ENCODE results near the gene LTK. TPM values are rescaled to one million over a fixed set of nuclear protein-coding genes. Genes with fewer than 3 reads are reported as not detected.

The LTK gene
- total and polyA plus RNA-seq, 4 donors = 1.3 to 10.6 (median 6.0) TPM

DNA sequence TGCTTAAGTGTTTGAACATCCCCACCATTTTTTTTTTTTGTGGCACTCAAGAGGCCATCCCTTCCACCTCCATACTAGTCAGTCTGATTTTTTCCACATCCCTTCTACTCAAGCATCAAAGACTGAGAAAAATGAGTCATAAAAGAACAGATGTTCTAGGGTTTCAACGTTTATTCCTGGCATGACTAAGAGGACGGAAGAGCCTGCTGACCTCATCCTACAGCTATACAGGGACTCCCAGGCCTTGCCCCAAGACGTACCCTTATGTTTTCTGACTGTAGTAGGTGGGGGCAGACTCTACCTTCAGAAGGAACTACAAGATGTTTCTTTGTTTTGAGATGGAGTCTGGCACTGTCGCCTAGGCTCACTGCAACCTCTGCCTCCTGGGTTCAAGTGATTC is 23.3 kb downstream of the LTK start:
- WGBS, 2 donors = 45 to 49% methylated on average over 4 of the region's 4 CpGs
- ATAC-seq (ENCODE audit: insufficient read depth, low FRiP score) = no peak
- Histone ChIP-seq H3K27me3 (ENCODE audit: control insufficient read depth in 3 of 3, insufficient read depth in 3 of 3, low read length in 2 of 3) (peaks cover 0 to 16% (median 10%) of the 10 kb centered on the region in 3 donors), H3K9ac (ENCODE audit: insufficient read depth in 1 of 2, low read length in 2 of 2) (no peak overlapping the region), H3K4me1 (ENCODE audit: control insufficient read depth in 5 of 5, insufficient read depth in 5 of 5, low read length in 5 of 5) (peaks cover 0 to 21% (median 13%) of the 10 kb centered on the region in 5 donors), H3K9me3 (ENCODE audit: control insufficient read depth in 4 of 4, insufficient read depth in 3 of 4, low read length in 3 of 4) (no peaks in the 10 kb centered on the region), H3K4me3 (no peak overlapping the region), H3K27ac (ENCODE audit: low read depth in 1 of 2, low read length in 1 of 2) (no peak overlapping the region), H3K36me3 (ENCODE audit: control insufficient read depth in 4 of 4, insufficient read depth in 4 of 4, low read length in 4 of 4) (no peaks in the 10 kb centered on the region)
- TF ChIP-seq, protein P1, sequence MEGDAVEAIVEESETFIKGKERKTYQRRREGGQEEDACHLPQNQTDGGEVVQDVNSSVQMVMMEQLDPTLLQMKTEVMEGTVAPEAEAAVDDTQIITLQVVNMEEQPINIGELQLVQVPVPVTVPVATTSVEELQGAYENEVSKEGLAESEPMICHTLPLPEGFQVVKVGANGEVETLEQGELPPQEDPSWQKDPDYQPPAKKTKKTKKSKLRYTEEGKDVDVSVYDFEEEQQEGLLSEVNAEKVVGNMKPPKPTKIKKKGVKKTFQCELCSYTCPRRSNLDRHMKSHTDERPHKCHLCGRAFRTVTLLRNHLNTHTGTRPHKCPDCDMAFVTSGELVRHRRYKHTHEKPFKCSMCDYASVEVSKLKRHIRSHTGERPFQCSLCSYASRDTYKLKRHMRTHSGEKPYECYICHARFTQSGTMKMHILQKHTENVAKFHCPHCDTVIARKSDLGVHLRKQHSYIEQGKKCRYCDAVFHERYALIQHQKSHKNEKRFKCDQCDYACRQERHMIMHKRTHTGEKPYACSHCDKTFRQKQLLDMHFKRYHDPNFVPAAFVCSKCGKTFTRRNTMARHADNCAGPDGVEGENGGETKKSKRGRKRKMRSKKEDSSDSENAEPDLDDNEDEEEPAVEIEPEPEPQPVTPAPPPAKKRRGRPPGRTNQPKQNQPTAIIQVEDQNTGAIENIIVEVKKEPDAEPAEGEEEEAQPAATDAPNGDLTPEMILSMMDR (IDR thresholded peaks at IDR 0.05; ENCODE audit: control extremely low read depth, extremely low read depth) = no peak
- DNase-seq = no peak

- 99 to 100% methylated on average over 2 of the region's 2 CpGs for WGBS, 2 donors
- H3K9ac ChIP-seq (ENCODE audit: insufficient read depth in 1 of 2, low read length in 2 of 2) = no peak overlapping the region
- peaks cover 0 to 18% (median 13%) of the 10 kb centered on the region in 5 donors for H3K4me1 ChIP-seq (ENCODE audit: control insufficient read depth in 5 of 5, insufficient read depth in 5 of 5, low read length in 5 of 5)
- peaks cover 0 to 11% (median 6%) of the 10 kb centered on the region in 3 donors for H3K27me3 ChIP-seq (ENCODE audit: control insufficient read depth in 3 of 3, insufficient read depth in 3 of 3, low read length in 2 of 3)
- no peak overlapping the region for H3K27ac ChIP-seq (ENCODE audit: low read depth in 1 of 2, low read length in 1 of 2)
- DNase-seq (no peak), ATAC-seq (ENCODE audit: insufficient read depth, low FRiP score) (no peak)
- no peaks in the 10 kb centered on the region for H3K9me3 ChIP-seq (ENCODE audit: control insufficient read depth in 4 of 4, insufficient read depth in 3 of 4, low read length in 3 of 4)
- no peak overlapping the region for H3K4me3 ChIP-seq
- no peaks in the 10 kb centered on the region for H3K36me3 ChIP-seq (ENCODE audit: control insufficient read depth in 4 of 4, insufficient read depth in 4 of 4, low read length in 4 of 4)
- TF ChIP-seq, protein P1 (IDR thresholded peaks at IDR 0.05; ENCODE audit: control extremely low read depth, extremely low read depth) = no peak
Observed at GRCh38 chr15:41489641-41490040, 24.0 kb downstream of the LTK start.

GRCh38 chr15:41487802-41488201 is 25.8 kb downstream of the LTK start:
- peaks cover 0 to 9% (median 6%) of the 10 kb centered on the region in 3 donors for H3K27me3 ChIP-seq (ENCODE audit: control insufficient read depth in 3 of 3, insufficient read depth in 3 of 3, low read length in 2 of 3)
- H3K4me1 ChIP-seq (ENCODE audit: control insufficient read depth in 5 of 5, insufficient read depth in 5 of 5, low read length in 5 of 5) = peaks cover 0 to 10% (median 7%) of the 10 kb centered on the region in 5 donors
- H3K9ac ChIP-seq (ENCODE audit: insufficient read depth in 1 of 2, low read length in 2 of 2) = no peak overlapping the region
- H3K9me3 ChIP-seq (ENCODE audit: control insufficient read depth in 4 of 4, insufficient read depth in 3 of 4, low read length in 3 of 4) = no peaks in the 10 kb centered on the region
- H3K4me3 ChIP-seq = no peak overlapping the region
- H3K27ac ChIP-seq (ENCODE audit: low read depth in 1 of 2, low read length in 1 of 2) = no peak overlapping the region
- ATAC-seq (ENCODE audit: insufficient read depth, low FRiP score) (no peak), DNase-seq (no peak)
- TF ChIP-seq, protein P1 (IDR thresholded peaks at IDR 0.05; ENCODE audit: control extremely low read depth, extremely low read depth) = no peak
- peaks cover 2 to 6% (median 4%) of the 10 kb centered on the region in 4 donors for H3K36me3 ChIP-seq (ENCODE audit: control insufficient read depth in 4 of 4, insufficient read depth in 4 of 4, low read length in 4 of 4)
- WGBS, 2 donors = 89 to 95% methylated on average over 2 of the region's 2 CpGs

DNA sequence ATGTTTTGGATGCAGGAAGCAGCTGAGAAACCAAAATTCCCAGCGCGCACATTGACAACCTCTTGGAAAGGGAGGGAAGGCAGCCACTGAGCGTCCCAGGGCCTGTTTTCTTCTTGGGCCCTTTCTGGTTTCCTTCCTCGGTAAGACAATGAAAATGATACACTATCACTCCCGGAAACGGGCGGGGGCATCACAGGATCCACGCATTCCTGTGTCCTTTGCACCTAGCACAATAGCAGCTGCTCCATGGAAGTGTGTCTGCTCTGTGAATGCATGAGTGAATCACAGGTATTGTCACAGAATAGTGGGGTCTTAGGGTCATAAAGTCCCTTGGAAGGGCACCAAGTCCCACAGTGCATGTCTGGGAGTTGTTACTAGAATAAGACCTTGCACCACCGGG is 26.2 kb downstream of the LTK start:
- WGBS, 2 donors = 71 to 83% methylated on average over 9 of the region's 9 CpGs
- Histone ChIP-seq H3K9ac (ENCODE audit: insufficient read depth in 1 of 2, low read length in 2 of 2) (no peak overlapping the region), H3K27me3 (ENCODE audit: control insufficient read depth in 3 of 3, insufficient read depth in 3 of 3, low read length in 2 of 3) (peaks cover 0 to 9% (median 6%) of the 10 kb centered on the region in 3 donors), H3K4me3 (no peak overlapping the region), H3K27ac (ENCODE audit: low read depth in 1 of 2, low read length in 1 of 2) (no peak overlapping the region), H3K4me1 (ENCODE audit: control insufficient read depth in 5 of 5, insufficient read depth in 5 of 5, low read length in 5 of 5) (peaks cover 0 to 6% (median 3%) of the 10 kb centered on the region in 5 donors), H3K36me3 (ENCODE audit: control insufficient read depth in 4 of 4, insufficient read depth in 4 of 4, low read length in 4 of 4) (peaks cover 3 to 8% (median 6%) of the 10 kb centered on the region in 4 donors), H3K9me3 (ENCODE audit: control insufficient read depth in 4 of 4, insufficient read depth in 3 of 4, low read length in 3 of 4) (no peaks in the 10 kb centered on the region)
- TF ChIP-seq, protein P1 (IDR thresholded peaks at IDR 0.05; ENCODE audit: control extremely low read depth, extremely low read depth) = no peak
- ATAC-seq (ENCODE audit: insufficient read depth, low FRiP score) (no peak), DNase-seq (no peak)

All from lung (tissue), 12 donors.